ENCODE data around the gene PAK5.

- TF ChIP-seq EZH2 (IDR thresholded peaks at IDR 0.05; ENCODE audit: low read length, missing control alignments): no peak
- TF ChIP-seq, protein P1, sequence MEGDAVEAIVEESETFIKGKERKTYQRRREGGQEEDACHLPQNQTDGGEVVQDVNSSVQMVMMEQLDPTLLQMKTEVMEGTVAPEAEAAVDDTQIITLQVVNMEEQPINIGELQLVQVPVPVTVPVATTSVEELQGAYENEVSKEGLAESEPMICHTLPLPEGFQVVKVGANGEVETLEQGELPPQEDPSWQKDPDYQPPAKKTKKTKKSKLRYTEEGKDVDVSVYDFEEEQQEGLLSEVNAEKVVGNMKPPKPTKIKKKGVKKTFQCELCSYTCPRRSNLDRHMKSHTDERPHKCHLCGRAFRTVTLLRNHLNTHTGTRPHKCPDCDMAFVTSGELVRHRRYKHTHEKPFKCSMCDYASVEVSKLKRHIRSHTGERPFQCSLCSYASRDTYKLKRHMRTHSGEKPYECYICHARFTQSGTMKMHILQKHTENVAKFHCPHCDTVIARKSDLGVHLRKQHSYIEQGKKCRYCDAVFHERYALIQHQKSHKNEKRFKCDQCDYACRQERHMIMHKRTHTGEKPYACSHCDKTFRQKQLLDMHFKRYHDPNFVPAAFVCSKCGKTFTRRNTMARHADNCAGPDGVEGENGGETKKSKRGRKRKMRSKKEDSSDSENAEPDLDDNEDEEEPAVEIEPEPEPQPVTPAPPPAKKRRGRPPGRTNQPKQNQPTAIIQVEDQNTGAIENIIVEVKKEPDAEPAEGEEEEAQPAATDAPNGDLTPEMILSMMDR (conservative IDR thresholded peaks at IDR 0.05 in 1 of 2, IDR thresholded peaks at IDR 0.05 in 1 of 2; ENCODE audit: low read depth in 1 of 2, low read length in 2 of 2): no peak
These were observed 94.3 kb downstream of the PAK5 start for GRCh38 chr20:9744551-9744950.
